ENCODE results near the gene DAPK3.

DNA sequence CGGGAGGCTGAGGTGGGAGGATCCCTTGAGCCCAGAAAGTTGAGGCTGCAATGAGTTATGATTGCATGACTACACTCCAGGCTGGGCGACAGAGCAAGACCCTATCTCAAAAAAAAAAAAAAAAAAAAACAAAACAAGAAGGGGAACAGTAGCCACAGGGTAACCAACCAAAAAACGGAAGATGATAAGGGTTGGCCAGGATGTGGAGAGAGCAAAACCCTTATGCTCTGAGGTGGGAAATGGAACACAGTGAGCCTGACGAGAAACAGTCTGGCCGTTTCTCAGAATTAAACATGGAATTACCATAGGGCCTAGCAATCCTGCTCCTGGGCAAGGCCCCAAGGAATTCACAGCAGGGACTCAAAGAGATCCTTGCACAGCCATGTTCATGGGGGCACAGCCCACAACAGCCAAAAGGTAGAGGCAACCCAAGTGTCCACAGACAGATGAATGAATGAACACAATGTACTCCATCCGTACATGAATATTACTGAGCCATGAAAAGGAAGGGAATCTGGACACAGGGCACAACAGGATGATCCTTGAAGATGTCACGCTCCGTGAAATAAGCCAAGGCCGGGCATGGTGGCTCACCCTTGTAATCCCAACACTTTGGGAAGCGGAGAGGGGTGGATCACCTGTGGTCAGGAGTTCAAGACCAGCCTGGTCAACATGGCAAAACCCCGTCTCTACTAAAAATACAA, 26.7 kb downstream of the DAPK3 start:
- TF ChIP-seq REST (IDR thresholded peaks at IDR 0.05; ENCODE audit: insufficient read depth in 1 of 2, low read depth in 2 of 2, low read length in 2 of 2) (no peak), POLR2AphosphoS5 (IDR thresholded peaks at IDR 0.05; ENCODE audit: low read depth, low read length) (no peak), TAF1 (IDR thresholded peaks at IDR 0.05; ENCODE audit: borderline replicate concordance, insufficient read depth, low read length) (no peak)

Data from PFSK-1 (cell line).